ENCODE measurements around the gene MTRFR. TPM values are rescaled to one million over a fixed set of nuclear protein-coding genes. Genes with fewer than 3 reads are reported as not detected.
A peak's percentile ranks its signal among the peaks of the same experiment; 100 is the strongest.

The MTRFR gene
- total RNA-seq, 1 donor from 2014 or later = 19.2 TPM

GRCh38 chr12:123233505-123234308 lies 471 bp downstream of the MTRFR start:
- no peak for FAIRE-seq
- TF ChIP-seq CTCF (IDR thresholded peaks at IDR 0.05; ENCODE audit: insufficient read depth, low read length, severe bottlenecking) = no peak
- peaks cover 1% of the 10 kb centered on the region for H3K36me3 ChIP-seq (ENCODE audit: control insufficient read depth, insufficient read depth, low read length)
- H3K4me3 ChIP-seq (ENCODE audit: low read depth, low read length) = peak overlapping the region; percentile 78
- no peak for DNase-seq (ENCODE audit: low read depth)
- no peaks in the 10 kb centered on the region for H3K27me3 ChIP-seq (ENCODE audit: control insufficient read depth, insufficient read depth, low read length)

- peak; percentile 56 for TF ChIP-seq CTCF (IDR thresholded peaks at IDR 0.05; ENCODE audit: insufficient read depth, low read length, severe bottlenecking)
- Histone ChIP-seq H3K4me3 (ENCODE audit: low read depth, low read length) (no peak overlapping the region), H3K36me3 (ENCODE audit: control insufficient read depth, insufficient read depth, low read length) (peaks cover 1% of the 10 kb centered on the region), H3K27me3 (ENCODE audit: control insufficient read depth, insufficient read depth, low read length) (no peaks in the 10 kb centered on the region)
- FAIRE-seq (no peak), DNase-seq (ENCODE audit: low read depth) (peak; percentile 77)
These were observed 4.6 kb downstream of the MTRFR start for GRCh38 chr12:123237646-123238329.

GRCh38 chr12:123238330-123238682 lies 5.1 kb downstream of the MTRFR start:
- Histone ChIP-seq H3K4me3 (ENCODE audit: low read depth, low read length) (no peak overlapping the region), H3K27me3 (ENCODE audit: control insufficient read depth, insufficient read depth, low read length) (no peaks in the 10 kb centered on the region), H3K36me3 (ENCODE audit: control insufficient read depth, insufficient read depth, low read length) (peaks cover 1% of the 10 kb centered on the region)
- DNase-seq (ENCODE audit: low read depth) (no peak), FAIRE-seq (no peak)
- no peak for TF ChIP-seq CTCF (IDR thresholded peaks at IDR 0.05; ENCODE audit: insufficient read depth, low read length, severe bottlenecking)

GRCh38 chr12:123238961-123239360 lies 5.7 kb downstream of the MTRFR start:
- DNase-seq (ENCODE audit: low read depth) = peak; percentile 51
- FAIRE-seq = no peak
- H3K27me3 ChIP-seq (ENCODE audit: control insufficient read depth, insufficient read depth, low read length) = no peaks in the 10 kb centered on the region
- TF ChIP-seq CTCF (IDR thresholded peaks at IDR 0.05; ENCODE audit: insufficient read depth, low read length, severe bottlenecking) = no peak
- H3K4me3 ChIP-seq (ENCODE audit: low read depth, low read length) = no peak overlapping the region
- H3K36me3 ChIP-seq (ENCODE audit: control insufficient read depth, insufficient read depth, low read length) = peaks cover 2% of the 10 kb centered on the region

- FAIRE-seq (no peak), DNase-seq (ENCODE audit: low read depth) (no peak)
- no peak for TF ChIP-seq CTCF (IDR thresholded peaks at IDR 0.05; ENCODE audit: insufficient read depth, low read length, severe bottlenecking)
- Histone ChIP-seq H3K27me3 (ENCODE audit: control insufficient read depth, insufficient read depth, low read length) (no peaks in the 10 kb centered on the region), H3K36me3 (ENCODE audit: control insufficient read depth, insufficient read depth, low read length) (peaks cover 1% of the 10 kb centered on the region), H3K4me3 (ENCODE audit: low read depth, low read length) (no peak overlapping the region)
These were observed 9.1 kb downstream of the MTRFR start for GRCh38 chr12:123242116-123242904.
